ELF-1 (cell line): ENCODE results near the gene LAPTM5.
"Not testable (repeated sequence)": the region's sequence is repeated elsewhere in the genome, so short reads cannot be mapped to it uniquely, and the experiment has no call there.

Experiments used
- DNase-seq: peaks from one replicate; pipeline ENCODE4 v3.0.0-alpha.2; 2016; ENCODE audit warnings: low read depth, low spot score

Gene LAPTM5

GRCh38 chr1:30757352-30758120, at the start of gene LAPTM5:
Gene LAPTM5, minus strand, starts transcription at chr1:30757774. Its CDS starts 29 bp downstream, at chr1:30757745.
- DNase-seq, result no peak

GRCh38 chr1:30806381-30807317, 49.1 kb upstream of the LAPTM5 start:
- DNase-seq, result no peak

GRCh38 chr1:30805304-30806003, 47.9 kb upstream of the LAPTM5 start:
- no peak for DNase-seq

- peak; percentile 52 for DNase-seq
These were observed 47.2 kb upstream of the LAPTM5 start for GRCh38 chr1:30804822-30805221.

GRCh38 chr1:30804352-30804751, 46.8 kb upstream of the LAPTM5 start:
- DNase-seq, result peak; percentile 51

- DNase-seq, result no peak
These were observed 46.0 kb upstream of the LAPTM5 start for GRCh38 chr1:30803562-30803961.

GRCh38 chr1:30801771-30802198, 44.2 kb upstream of the LAPTM5 start:
- DNase-seq, result peak; percentile 88

- no peak for DNase-seq
These were observed 41.6 kb upstream of the LAPTM5 start for GRCh38 chr1:30799233-30799511.

GRCh38 chr1:30798389-30799232, 41.0 kb upstream of the LAPTM5 start:
- DNase-seq, result no peak

GRCh38 chr1:30795026-30795425, 37.5 kb upstream of the LAPTM5 start:
- DNase-seq, result no peak

- DNase-seq, result no peak
These were observed 36.7 kb upstream of the LAPTM5 start for GRCh38 chr1:30794260-30794659.

GRCh38 chr1:30793209-30793608, 35.6 kb upstream of the LAPTM5 start:
- DNase-seq, result no peak

- DNase-seq, result no peak
These were observed 34.3 kb upstream of the LAPTM5 start for GRCh38 chr1:30791868-30792267.

GRCh38 chr1:30790850-30791778, 33.5 kb upstream of the LAPTM5 start:
- no peak for DNase-seq

- not testable (repeated sequence) for DNase-seq
These were observed 32.6 kb upstream of the LAPTM5 start for GRCh38 chr1:30790256-30790525.

GRCh38 chr1:30789388-30790255, 32.0 kb upstream of the LAPTM5 start:
- no peak for DNase-seq

GRCh38 chr1:30788580-30789387, 31.2 kb upstream of the LAPTM5 start:
- DNase-seq, result no peak

GRCh38 chr1:30787856-30788495, 30.4 kb upstream of the LAPTM5 start:
- no peak for DNase-seq
